Fibroblast of lung (primary cell): ENCODE results near the gene MTF2.

Source experiments
- CTCF ChIP-seq, 2 donors: IDR thresholded peaks in 1 of 2; conservative IDR thresholded peaks in 1 of 2; 1 replicate in 1 of 2; 2 replicates in 1 of 2; pipeline ENCODE4 v1.5.1; 2011 to 2012; ENCODE audit warnings: low read length in 2 of 2, control low read depth in 1 of 2, inconsistent platforms in 1 of 2, low read depth in 1 of 2, mild to moderate bottlenecking in 1 of 2
- EZH2 ChIP-seq: IDR thresholded peaks from 2 replicates; pipeline ENCODE4 v1.5.1; 2012; ENCODE audit warnings: low read length, control low read depth, mild to moderate bottlenecking; ENCODE audit errors: missing control alignments

DNA sequence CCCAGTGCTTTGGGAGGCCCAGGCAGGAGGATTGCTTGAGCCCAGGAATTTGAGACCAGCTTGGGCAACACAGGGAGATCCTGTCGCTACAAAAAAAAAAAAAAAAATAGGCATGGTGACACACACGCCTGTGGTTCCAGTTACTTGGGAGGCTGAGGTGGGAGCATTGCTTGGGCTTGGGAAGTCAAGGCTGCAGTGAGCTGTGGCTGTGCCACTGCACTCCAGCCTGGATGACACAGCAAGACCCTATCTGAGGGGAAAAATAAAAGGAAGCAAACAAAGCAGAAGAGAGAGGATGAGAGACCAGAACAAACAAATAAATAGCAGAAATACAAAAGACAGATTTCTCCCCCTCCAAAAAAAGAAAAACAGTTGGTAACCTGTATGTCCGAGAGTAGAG is 34.0 kb downstream of the MTF2 start:
- TF ChIP-seq CTCF (conservative IDR thresholded peaks at IDR 0.05 in 1 of 2, IDR thresholded peaks at IDR 0.05 in 1 of 2; ENCODE audit: low read depth in 1 of 2, low read length in 2 of 2) = no peak
- no peak for TF ChIP-seq EZH2
